Brain microvascular endothelial cell (primary cell): Measurements from ENCODE around the gene LBX1.

Source experiments
- DNase-seq: peaks from one replicate; pipeline ENCODE4 v3.0.0-alpha.2; 2020
- H3K27ac ChIP-seq: fragments of 250-450 bp; sonication (Bioruptor Pico); 2 replicates; pipeline ENCODE4 v1.5.1; 2020; ENCODE audit warnings: mild to moderate bottlenecking, moderate library complexity
- H3K27me3 ChIP-seq: fragments of 250-450 bp; sonication (Bioruptor Pico); replicated peaks from 2 replicates; pipeline ENCODE4 v1.5.1; 2020; ENCODE audit warnings: mild to moderate bottlenecking
- H3K36me3 ChIP-seq: fragments of 250-450 bp; sonication (Bioruptor Pico); replicated peaks from 2 replicates; pipeline ENCODE4 v1.5.1; 2020; ENCODE audit warnings: mild to moderate bottlenecking
- H3K4me3 ChIP-seq: 2 replicates; pipeline ENCODE4 v1.5.1; 2011; ENCODE audit warnings: low read depth, mild to moderate bottlenecking, control low read depth, low read length, moderate library complexity
- in situ Hi-C: cut with HindIII; loops from 2 replicates; pipeline ENCODE4 v1.10.0; 2017; ENCODE audit warnings: low sequenced_read_pairs, low pct_ligation_motif_present
- TF ChIP-seq, protein P1 (sequence below): IDR thresholded peaks from 2 replicates; pipeline ENCODE4 v1.5.1; 2011; ENCODE audit warnings: low read depth, mild to moderate bottlenecking, moderate library complexity, low read length, control low read depth, inconsistent platforms; ENCODE audit errors: missing control alignments

LBX1 gene

DNA sequence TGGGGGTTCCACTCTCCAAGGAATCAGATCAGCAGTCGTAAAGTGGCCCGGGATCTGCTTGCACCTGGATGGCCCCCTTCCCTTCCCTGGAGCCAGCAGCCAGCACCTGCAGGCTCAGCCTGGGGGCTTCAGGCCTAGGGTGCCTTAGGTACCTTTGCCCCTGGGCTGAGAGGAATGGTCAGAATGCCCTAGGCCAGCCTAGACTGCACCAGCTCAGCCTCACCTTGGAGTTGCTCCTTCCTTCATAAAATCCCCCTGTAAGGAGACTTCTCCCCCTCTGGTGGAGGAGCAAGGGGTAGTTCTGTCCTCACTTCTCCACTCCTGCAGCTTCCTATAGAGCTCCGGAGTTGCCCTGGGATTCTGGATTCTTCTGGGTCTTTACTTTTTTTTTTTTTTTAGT lies 32.4 kb upstream of the LBX1 start:
- no peaks in the 10 kb centered on the region for H3K36me3 ChIP-seq
- H3K27ac ChIP-seq, result no peak overlapping the region
- H3K27me3 ChIP-seq, result peaks cover 11% of the 10 kb centered on the region
- TF ChIP-seq, protein P1, sequence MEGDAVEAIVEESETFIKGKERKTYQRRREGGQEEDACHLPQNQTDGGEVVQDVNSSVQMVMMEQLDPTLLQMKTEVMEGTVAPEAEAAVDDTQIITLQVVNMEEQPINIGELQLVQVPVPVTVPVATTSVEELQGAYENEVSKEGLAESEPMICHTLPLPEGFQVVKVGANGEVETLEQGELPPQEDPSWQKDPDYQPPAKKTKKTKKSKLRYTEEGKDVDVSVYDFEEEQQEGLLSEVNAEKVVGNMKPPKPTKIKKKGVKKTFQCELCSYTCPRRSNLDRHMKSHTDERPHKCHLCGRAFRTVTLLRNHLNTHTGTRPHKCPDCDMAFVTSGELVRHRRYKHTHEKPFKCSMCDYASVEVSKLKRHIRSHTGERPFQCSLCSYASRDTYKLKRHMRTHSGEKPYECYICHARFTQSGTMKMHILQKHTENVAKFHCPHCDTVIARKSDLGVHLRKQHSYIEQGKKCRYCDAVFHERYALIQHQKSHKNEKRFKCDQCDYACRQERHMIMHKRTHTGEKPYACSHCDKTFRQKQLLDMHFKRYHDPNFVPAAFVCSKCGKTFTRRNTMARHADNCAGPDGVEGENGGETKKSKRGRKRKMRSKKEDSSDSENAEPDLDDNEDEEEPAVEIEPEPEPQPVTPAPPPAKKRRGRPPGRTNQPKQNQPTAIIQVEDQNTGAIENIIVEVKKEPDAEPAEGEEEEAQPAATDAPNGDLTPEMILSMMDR, result no peak
- in situ Hi-C loops, result no loop called here
- no peak for DNase-seq
- H3K4me3 ChIP-seq, result no peak overlapping the region

DNA sequence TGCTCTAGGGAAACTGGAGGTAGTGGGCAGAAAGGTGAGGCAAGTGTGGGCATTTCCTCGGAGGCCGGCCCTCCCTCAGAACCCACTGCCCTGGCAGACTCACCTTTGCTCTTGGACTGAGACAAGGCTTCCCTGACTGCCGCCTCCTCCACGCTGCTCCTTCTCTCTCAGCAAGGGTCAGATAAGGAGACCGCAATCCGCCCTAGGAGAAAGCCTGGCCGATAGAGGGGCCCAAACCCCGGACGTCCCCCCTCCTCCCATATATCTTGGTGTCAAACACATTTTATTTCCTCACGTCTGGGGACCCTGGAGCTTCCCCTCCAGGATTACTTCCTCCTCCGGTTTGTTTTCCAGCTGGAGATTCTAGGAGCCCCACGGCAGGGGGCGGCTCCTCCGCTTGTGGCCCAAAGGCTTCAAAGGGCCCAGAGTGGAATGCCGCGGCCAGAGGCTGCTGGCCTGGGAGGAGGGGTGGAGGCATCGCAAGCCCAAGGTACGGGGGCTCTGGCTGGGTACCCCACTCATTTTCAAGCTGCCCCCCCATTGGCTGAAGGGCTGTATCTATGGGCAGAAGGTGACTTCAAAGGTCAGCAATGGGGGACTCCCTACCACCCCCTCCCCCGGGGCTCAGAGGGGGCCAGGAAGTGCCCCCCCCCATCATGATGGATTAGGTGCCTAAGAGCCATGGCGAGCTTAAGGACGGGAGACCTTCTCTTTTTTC lies 31.7 kb upstream of the LBX1 start:
- H3K27ac ChIP-seq, result no peak overlapping the region
- no peaks in the 10 kb centered on the region for H3K36me3 ChIP-seq
- H3K4me3 ChIP-seq, result no peak overlapping the region
- peaks cover 11% of the 10 kb centered on the region for H3K27me3 ChIP-seq
- TF ChIP-seq, protein P1, result no peak
- DNase-seq, result no peak
- in situ Hi-C loops, result no loop called here

DNA sequence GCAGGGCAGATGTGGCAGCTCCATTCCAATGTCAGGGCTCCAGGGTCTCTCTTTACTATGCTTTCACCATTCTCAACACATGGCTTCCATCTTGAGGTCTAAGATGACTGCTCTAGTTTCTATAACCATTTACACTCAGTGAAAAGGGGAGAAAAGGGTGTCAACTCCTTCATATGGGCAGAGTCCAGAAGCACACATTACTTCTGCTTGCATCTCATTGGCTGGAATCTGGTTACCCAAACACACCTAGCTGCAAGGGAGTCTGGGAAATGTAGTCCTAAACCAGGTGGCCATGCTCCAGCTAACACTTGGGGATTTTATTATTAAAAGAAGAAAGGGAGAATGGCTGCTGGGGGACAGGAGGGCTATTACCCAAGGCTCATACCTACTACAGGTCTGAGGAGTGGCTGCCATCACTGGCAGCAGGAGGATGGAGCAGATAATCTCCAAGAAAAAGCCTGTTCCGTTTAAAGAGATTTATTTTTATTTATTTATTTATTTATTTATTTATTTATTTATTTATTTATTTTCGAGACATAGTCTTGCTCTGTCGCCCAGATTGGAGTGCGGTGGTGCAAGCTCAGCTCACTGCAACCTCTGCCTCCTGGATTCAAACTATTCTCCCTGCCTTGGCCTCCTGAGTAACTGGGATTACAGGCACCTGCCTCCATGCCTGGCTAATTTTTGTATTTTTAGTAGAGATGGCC lies 29.1 kb upstream of the LBX1 start:
- no peak overlapping the region for H3K4me3 ChIP-seq
- no peak overlapping the region for H3K27ac ChIP-seq
- DNase-seq, result no peak
- no peaks in the 10 kb centered on the region for H3K36me3 ChIP-seq
- TF ChIP-seq, protein P1, result no peak
- in situ Hi-C loops, result no loop called here
- peaks cover 11% of the 10 kb centered on the region for H3K27me3 ChIP-seq

DNA sequence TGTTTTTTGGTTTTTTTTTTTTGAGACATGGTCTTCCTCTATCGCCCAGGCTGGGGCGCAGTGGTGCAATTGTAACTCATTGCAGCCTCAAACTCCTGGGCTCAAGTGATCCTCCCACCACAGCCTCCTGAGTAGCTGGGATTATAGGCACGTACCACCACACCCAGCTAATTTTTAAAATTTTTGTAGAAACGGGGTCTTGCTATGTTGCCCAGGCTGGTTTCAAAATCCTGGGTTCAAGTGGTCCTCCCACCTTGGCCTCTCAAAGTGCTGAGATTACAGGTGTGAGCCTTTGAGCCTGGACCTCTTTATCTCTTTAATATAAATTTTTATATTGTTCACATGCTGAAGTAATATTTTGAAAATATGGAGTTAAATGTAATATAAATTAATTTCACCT lies 28.2 kb upstream of the LBX1 start:
- in situ Hi-C loops, result no loop called here
- DNase-seq, result no peak
- Histone ChIP-seq H3K27ac (no peak overlapping the region), H3K27me3 (peaks cover 4% of the 10 kb centered on the region), H3K36me3 (no peaks in the 10 kb centered on the region), H3K4me3 (no peak overlapping the region)
- TF ChIP-seq, protein P1, result no peak

DNA sequence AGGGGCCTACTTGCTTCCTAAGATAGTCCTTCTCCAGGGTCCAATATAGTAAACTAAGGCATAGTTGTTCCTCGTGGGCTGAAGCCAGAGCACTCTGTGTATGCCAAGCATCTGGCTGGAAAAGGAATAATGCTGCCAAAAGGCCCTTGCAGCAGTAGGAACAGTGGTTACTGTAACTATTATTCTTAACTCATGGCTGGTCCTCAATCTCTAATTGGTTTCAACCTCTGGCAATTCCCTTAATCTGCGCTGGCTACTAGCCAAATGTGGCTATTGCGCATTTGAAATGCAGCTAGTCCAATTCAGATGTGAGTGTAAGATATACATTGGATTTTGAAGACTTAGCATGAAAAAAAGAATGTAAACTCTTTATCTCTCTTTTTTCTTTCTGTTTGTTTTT lies 27.8 kb upstream of the LBX1 start:
- TF ChIP-seq, protein P1, result no peak
- no peak overlapping the region for H3K4me3 ChIP-seq
- H3K36me3 ChIP-seq, result no peaks in the 10 kb centered on the region
- in situ Hi-C loops, result no loop called here
- H3K27me3 ChIP-seq, result peaks cover 2% of the 10 kb centered on the region
- H3K27ac ChIP-seq, result no peak overlapping the region
- no peak for DNase-seq
